ENCODE measurements around the gene TPD52L1.
"Not testable (repeated sequence)": the region's sequence is repeated elsewhere in the genome, so short reads cannot be mapped to it uniquely, and the experiment has no call there.

Gene TPD52L1

GRCh38 chr6:125123051-125123450, 30.5 kb upstream of the TPD52L1 start:
- no peak overlapping the region for H3K27ac Mint-ChIP-seq
- no peak overlapping the region for H3K4me3 Mint-ChIP-seq
- no peaks in the 10 kb centered on the region for H3K9me3 Mint-ChIP-seq
- no peak for DNase-seq
- ATAC-seq (replicated peaks), result no peak
- H3K27me3 Mint-ChIP-seq, result peaks cover 9 to 25% of the 10 kb centered on the region in 2 donors
- H3K4me1 Mint-ChIP-seq (ENCODE audit: low read depth in 2 of 2), result no peaks in the 10 kb centered on the region
- no peaks in the 10 kb centered on the region for H3K36me3 Mint-ChIP-seq (ENCODE audit: insufficient read depth)

GRCh38 chr6:125123468-125124048, 30.0 kb upstream of the TPD52L1 start:
- Mint-ChIP-seq H3K4me1 (ENCODE audit: low read depth in 2 of 2) (no peaks in the 10 kb centered on the region), H3K4me3 (no peak overlapping the region), H3K27ac (no peak overlapping the region)

GRCh38 chr6:125124049-125124669, 29.4 kb upstream of the TPD52L1 start:
- Mint-ChIP-seq H3K36me3 (ENCODE audit: insufficient read depth) (no peaks in the 10 kb centered on the region), H3K9me3 (no peaks in the 10 kb centered on the region), H3K27me3 (peaks cover 9 to 25% of the 10 kb centered on the region in 2 donors), H3K4me3 (no peak overlapping the region), H3K27ac (no peak overlapping the region), H3K4me1 (ENCODE audit: low read depth in 2 of 2) (no peaks in the 10 kb centered on the region)
- DNase-seq, result no peak
- ATAC-seq (replicated peaks), result no peak

More at GRCh38 chr6:125123468-125124048, 30.0 kb upstream of the TPD52L1 start:
- Mint-ChIP-seq H3K36me3 (ENCODE audit: insufficient read depth) (no peaks in the 10 kb centered on the region), H3K27me3 (peaks cover 9 to 25% of the 10 kb centered on the region in 2 donors), H3K9me3 (no peaks in the 10 kb centered on the region)
- DNase-seq (no peak), ATAC-seq (replicated peaks) (no peak)

GRCh38 chr6:125125856-125126255, 27.7 kb upstream of the TPD52L1 start:
- not testable (repeated sequence) for H3K4me3 Mint-ChIP-seq; DNase-seq; H3K4me1 Mint-ChIP-seq (ENCODE audit: low read depth in 2 of 2); H3K9me3 Mint-ChIP-seq; H3K27ac Mint-ChIP-seq; ATAC-seq (replicated peaks); H3K36me3 Mint-ChIP-seq (ENCODE audit: insufficient read depth)
- peaks cover 2 to 21% of the 10 kb centered on the region in 2 donors for H3K27me3 Mint-ChIP-seq

GRCh38 chr6:125129354-125129753, 24.2 kb upstream of the TPD52L1 start:
- no peak overlapping the region for H3K27ac Mint-ChIP-seq
- no peak for DNase-seq
- H3K4me1 Mint-ChIP-seq (ENCODE audit: low read depth in 2 of 2), result no peaks in the 10 kb centered on the region
- no peak overlapping the region for H3K4me3 Mint-ChIP-seq
- no peaks in the 10 kb centered on the region for H3K9me3 Mint-ChIP-seq
- ATAC-seq (replicated peaks), result no peak
- H3K36me3 Mint-ChIP-seq (ENCODE audit: insufficient read depth), result no peaks in the 10 kb centered on the region
- peaks cover 0 to 4% of the 10 kb centered on the region in 2 donors for H3K27me3 Mint-ChIP-seq

GRCh38 chr6:125132058-125132457, 21.5 kb upstream of the TPD52L1 start:
- no peak for DNase-seq
- no peaks in the 10 kb centered on the region for H3K36me3 Mint-ChIP-seq (ENCODE audit: insufficient read depth)
- H3K27ac Mint-ChIP-seq, result no peak overlapping the region
- H3K27me3 Mint-ChIP-seq, result no peaks in the 10 kb centered on the region
- H3K4me3 Mint-ChIP-seq, result no peak overlapping the region
- H3K9me3 Mint-ChIP-seq, result no peaks in the 10 kb centered on the region
- H3K4me1 Mint-ChIP-seq (ENCODE audit: low read depth in 2 of 2), result no peaks in the 10 kb centered on the region
- no peak for ATAC-seq (replicated peaks)

GRCh38 chr6:125136378-125136777, 17.2 kb upstream of the TPD52L1 start:
- Mint-ChIP-seq H3K27ac (no peak overlapping the region), H3K9me3 (no peaks in the 10 kb centered on the region), H3K4me3 (no peak overlapping the region), H3K27me3 (no peaks in the 10 kb centered on the region), H3K4me1 (ENCODE audit: low read depth in 2 of 2) (no peaks in the 10 kb centered on the region), H3K36me3 (ENCODE audit: insufficient read depth) (no peaks in the 10 kb centered on the region)
- ATAC-seq (replicated peaks), result no peak
- DNase-seq, result no peak

- no peaks in the 10 kb centered on the region for H3K4me1 Mint-ChIP-seq (ENCODE audit: low read depth in 2 of 2)
- no peak overlapping the region for H3K4me3 Mint-ChIP-seq
- DNase-seq (no peak), ATAC-seq (replicated peaks) (no peak)
- H3K36me3 Mint-ChIP-seq (ENCODE audit: insufficient read depth), result no peaks in the 10 kb centered on the region
- H3K9me3 Mint-ChIP-seq, result no peaks in the 10 kb centered on the region
- H3K27me3 Mint-ChIP-seq, result peaks cover 10 to 12% of the 10 kb centered on the region in 2 donors
- H3K27ac Mint-ChIP-seq, result no peak overlapping the region
Observed at GRCh38 chr6:125138083-125138482, 15.5 kb upstream of the TPD52L1 start.

GRCh38 chr6:125140808-125141207, 12.8 kb upstream of the TPD52L1 start:
- Mint-ChIP-seq H3K9me3 (no peaks in the 10 kb centered on the region), H3K4me1 (ENCODE audit: low read depth in 2 of 2) (no peaks in the 10 kb centered on the region), H3K27ac (no peak overlapping the region), H3K36me3 (ENCODE audit: insufficient read depth) (no peaks in the 10 kb centered on the region), H3K27me3 (peaks cover 25 to 27% of the 10 kb centered on the region in 2 donors), H3K4me3 (no peak overlapping the region)
- DNase-seq, result no peak
- ATAC-seq (replicated peaks), result no peak

GRCh38 chr6:125142618-125143017, 11.0 kb upstream of the TPD52L1 start:
- Mint-ChIP-seq H3K9me3 (no peaks in the 10 kb centered on the region), H3K27ac (no peak overlapping the region), H3K4me3 (no peak overlapping the region), H3K27me3 (peaks cover 42 to 43% of the 10 kb centered on the region in 2 donors), H3K4me1 (ENCODE audit: low read depth in 2 of 2) (no peaks in the 10 kb centered on the region), H3K36me3 (ENCODE audit: insufficient read depth) (no peaks in the 10 kb centered on the region)
- DNase-seq (no peak), ATAC-seq (replicated peaks) (no peak)

GRCh38 chr6:125144822-125145221, 8.8 kb upstream of the TPD52L1 start:
- no peak for ATAC-seq (replicated peaks)
- Mint-ChIP-seq H3K36me3 (ENCODE audit: insufficient read depth) (no peaks in the 10 kb centered on the region), H3K4me3 (no peak overlapping the region), H3K4me1 (ENCODE audit: low read depth in 2 of 2) (no peaks in the 10 kb centered on the region), H3K9me3 (no peaks in the 10 kb centered on the region), H3K27me3 (peaks cover 53 to 56% of the 10 kb centered on the region in 2 donors), H3K27ac (no peak overlapping the region)
- DNase-seq, result no peak

- no peak overlapping the region for H3K4me3 Mint-ChIP-seq
- H3K36me3 Mint-ChIP-seq (ENCODE audit: insufficient read depth), result no peaks in the 10 kb centered on the region
- DNase-seq (no peak), ATAC-seq (replicated peaks) (no peak)
- H3K27ac Mint-ChIP-seq, result no peak overlapping the region
- no peaks in the 10 kb centered on the region for H3K9me3 Mint-ChIP-seq
- no peaks in the 10 kb centered on the region for H3K4me1 Mint-ChIP-seq (ENCODE audit: low read depth in 2 of 2)
- peaks cover 40 to 53% of the 10 kb centered on the region in 2 donors for H3K27me3 Mint-ChIP-seq
Observed at GRCh38 chr6:125149256-125150144, 4.1 kb upstream of the TPD52L1 start.

- Mint-ChIP-seq H3K27ac (no peak overlapping the region), H3K4me3 (no peak overlapping the region), H3K9me3 (no peaks in the 10 kb centered on the region), H3K36me3 (ENCODE audit: insufficient read depth) (no peaks in the 10 kb centered on the region), H3K4me1 (ENCODE audit: low read depth in 2 of 2) (no peaks in the 10 kb centered on the region), H3K27me3 (peaks cover 42 to 61% of the 10 kb centered on the region in 2 donors)
- no peak for DNase-seq
- no peak for ATAC-seq (replicated peaks)
Observed at GRCh38 chr6:125151700-125152099, 1.9 kb upstream of the TPD52L1 start.
